ENCODE data around the gene RSRC1.

RSRC1 gene

DNA sequence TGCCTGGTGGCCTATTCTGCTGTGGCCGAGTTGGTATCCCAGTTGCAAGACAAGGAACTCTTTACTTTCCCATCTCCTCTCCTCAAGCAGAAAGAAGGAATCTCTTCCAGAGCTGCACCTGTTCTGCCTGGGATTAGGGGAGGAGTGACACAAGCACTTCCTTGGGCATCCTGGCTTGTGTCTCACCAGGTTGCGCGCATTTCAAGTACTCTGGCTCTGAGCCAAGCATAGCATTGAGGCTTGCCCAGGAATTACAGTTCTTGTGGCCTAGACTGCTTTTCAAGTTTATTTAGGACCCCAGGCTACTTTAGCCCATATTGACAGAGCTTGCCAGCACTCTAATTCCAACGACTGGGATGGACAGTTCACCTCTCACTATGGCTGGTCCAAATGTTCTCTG lies 150.5 kb downstream of the RSRC1 start:
- H3F3A ChIP-seq (ENCODE audit: control insufficient read depth, insufficient read depth), result no peaks in the 10 kb centered on the region
- H3K36me3 ChIP-seq (ENCODE audit: control insufficient read depth, low read length), result 0 out of 2 replicates have a peak, but pooled peaks cover 4% of the 10 kb centered on the region
- no peak overlapping the region for H3K4me2 ChIP-seq (ENCODE audit: low read length)
- no peaks in the 10 kb centered on the region for H4K20me1 ChIP-seq (ENCODE audit: control insufficient read depth, insufficient read depth, low read depth, low read length)
- no peaks in the 10 kb centered on the region for H3K4me1 ChIP-seq (ENCODE audit: control insufficient read depth, low read length)
- no peaks in the 10 kb centered on the region for H3K9me2 ChIP-seq (replicated peaks; ENCODE audit: control insufficient read depth, low read length)
- H3K4me3 ChIP-seq (ENCODE audit: low read length), result no peak overlapping the region
- no peak overlapping the region for H3K27ac ChIP-seq (ENCODE audit: low read depth, low read length)
- no peaks in the 10 kb centered on the region; the same call in 1 of the 2 replicates for H3K9me3 ChIP-seq (ENCODE audit: control insufficient read depth, insufficient read depth, low read length)
- TF ChIP-seq, protein P1, sequence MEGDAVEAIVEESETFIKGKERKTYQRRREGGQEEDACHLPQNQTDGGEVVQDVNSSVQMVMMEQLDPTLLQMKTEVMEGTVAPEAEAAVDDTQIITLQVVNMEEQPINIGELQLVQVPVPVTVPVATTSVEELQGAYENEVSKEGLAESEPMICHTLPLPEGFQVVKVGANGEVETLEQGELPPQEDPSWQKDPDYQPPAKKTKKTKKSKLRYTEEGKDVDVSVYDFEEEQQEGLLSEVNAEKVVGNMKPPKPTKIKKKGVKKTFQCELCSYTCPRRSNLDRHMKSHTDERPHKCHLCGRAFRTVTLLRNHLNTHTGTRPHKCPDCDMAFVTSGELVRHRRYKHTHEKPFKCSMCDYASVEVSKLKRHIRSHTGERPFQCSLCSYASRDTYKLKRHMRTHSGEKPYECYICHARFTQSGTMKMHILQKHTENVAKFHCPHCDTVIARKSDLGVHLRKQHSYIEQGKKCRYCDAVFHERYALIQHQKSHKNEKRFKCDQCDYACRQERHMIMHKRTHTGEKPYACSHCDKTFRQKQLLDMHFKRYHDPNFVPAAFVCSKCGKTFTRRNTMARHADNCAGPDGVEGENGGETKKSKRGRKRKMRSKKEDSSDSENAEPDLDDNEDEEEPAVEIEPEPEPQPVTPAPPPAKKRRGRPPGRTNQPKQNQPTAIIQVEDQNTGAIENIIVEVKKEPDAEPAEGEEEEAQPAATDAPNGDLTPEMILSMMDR (IDR thresholded peaks at IDR 0.05; ENCODE audit: low read depth, low read length, poor library complexity, severe bottlenecking), result no peak
- TF ChIP-seq EZH2phosphoT487 (IDR thresholded peaks at IDR 0.05; ENCODE audit: borderline replicate concordance, low read length), result no peak
- H3K79me2 ChIP-seq (ENCODE audit: control insufficient read depth, low read length), result peaks cover 19% of the 10 kb centered on the region
- H3K27me3 ChIP-seq (ENCODE audit: control insufficient read depth, low read length), result no peaks in the 10 kb centered on the region

DNA sequence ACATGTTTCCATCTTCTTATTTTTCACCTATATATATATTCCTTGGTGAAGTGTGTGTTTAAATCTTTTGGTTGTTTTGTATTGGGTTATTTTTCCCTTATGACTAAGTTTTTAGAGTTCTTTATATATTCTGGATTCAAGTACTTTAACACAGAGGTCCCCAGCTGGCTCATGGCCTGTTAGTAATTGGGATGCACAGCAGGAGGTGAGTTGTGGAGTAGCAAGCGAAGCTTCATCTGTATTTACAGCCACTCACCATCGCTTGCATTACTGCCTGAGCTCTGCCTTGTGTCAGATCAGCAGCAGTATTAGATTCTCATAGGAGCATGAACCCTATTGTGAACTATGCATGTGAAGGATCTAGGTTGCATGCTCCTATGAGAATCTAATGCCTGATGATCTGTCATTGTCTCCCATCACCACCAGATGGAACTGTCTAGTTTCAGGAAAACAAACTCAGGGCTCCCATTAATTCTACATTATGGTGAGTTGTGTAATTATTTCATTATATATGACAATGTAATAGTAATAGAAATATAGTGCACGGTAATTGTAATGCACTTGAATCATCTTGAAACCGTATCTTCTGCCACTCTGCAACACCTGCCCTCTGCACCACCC lies 151.6 kb downstream of the RSRC1 start:
- Histone ChIP-seq H3K9me3 (ENCODE audit: control insufficient read depth, insufficient read depth, low read length) (peaks cover under 1% of the 10 kb centered on the region; the same call in 1 of the 2 replicates), H3K9me2 (replicated peaks; ENCODE audit: control insufficient read depth, low read length) (no peaks in the 10 kb centered on the region), H3K27me3 (ENCODE audit: control insufficient read depth, low read length) (no peaks in the 10 kb centered on the region), H3K4me1 (ENCODE audit: control insufficient read depth, low read length) (no peaks in the 10 kb centered on the region), H3K4me2 (ENCODE audit: low read length) (no peak overlapping the region), H3K79me2 (ENCODE audit: control insufficient read depth, low read length) (peaks cover 19% of the 10 kb centered on the region), H4K20me1 (ENCODE audit: control insufficient read depth, insufficient read depth, low read depth, low read length) (no peaks in the 10 kb centered on the region), H3K4me3 (ENCODE audit: low read length) (no peak overlapping the region), H3K36me3 (ENCODE audit: control insufficient read depth, low read length) (0 out of 2 replicates have a peak, but pooled peaks cover 4% of the 10 kb centered on the region), H3K27ac (ENCODE audit: low read depth, low read length) (no peak overlapping the region), H3F3A (ENCODE audit: control insufficient read depth, insufficient read depth) (no peaks in the 10 kb centered on the region)
- TF ChIP-seq, protein P1 (IDR thresholded peaks at IDR 0.05; ENCODE audit: low read depth, low read length, poor library complexity, severe bottlenecking), result no peak
- no peak for TF ChIP-seq EZH2phosphoT487 (IDR thresholded peaks at IDR 0.05; ENCODE audit: borderline replicate concordance, low read length)

DNA sequence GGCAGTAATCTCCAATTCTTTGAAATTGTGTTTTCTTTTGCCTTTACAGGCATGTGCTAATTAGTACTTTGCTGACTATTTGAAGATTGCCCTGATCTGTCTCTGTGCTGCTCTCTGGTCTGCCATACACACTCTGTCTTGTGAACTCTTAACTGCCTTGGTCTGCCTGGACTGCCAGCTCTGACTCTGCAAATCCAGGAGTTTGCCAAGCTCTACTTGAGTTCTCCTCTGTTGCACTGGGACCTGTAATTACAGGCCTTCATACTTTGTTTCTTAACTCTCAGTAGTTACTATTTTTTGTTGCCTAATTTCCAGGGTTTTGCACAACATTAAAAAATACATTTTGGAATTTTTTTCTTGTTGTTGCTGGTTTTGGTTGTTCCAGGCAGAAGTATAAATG lies 155.0 kb downstream of the RSRC1 start:
- no peaks in the 10 kb centered on the region for H3F3A ChIP-seq (ENCODE audit: control insufficient read depth, insufficient read depth)
- H3K36me3 ChIP-seq (ENCODE audit: control insufficient read depth, low read length), result peaks cover 9% of the 10 kb centered on the region
- peaks cover 14% of the 10 kb centered on the region; the same call in 1 of the 2 replicates for H3K9me3 ChIP-seq (ENCODE audit: control insufficient read depth, insufficient read depth, low read length)
- H3K27ac ChIP-seq (ENCODE audit: low read depth, low read length), result no peak overlapping the region
- no peaks in the 10 kb centered on the region for H4K20me1 ChIP-seq (ENCODE audit: control insufficient read depth, insufficient read depth, low read depth, low read length)
- no peaks in the 10 kb centered on the region for H3K9me2 ChIP-seq (replicated peaks; ENCODE audit: control insufficient read depth, low read length)
- peaks cover 16% of the 10 kb centered on the region for H3K79me2 ChIP-seq (ENCODE audit: control insufficient read depth, low read length)
- H3K4me2 ChIP-seq (ENCODE audit: low read length), result no peak overlapping the region
- no peaks in the 10 kb centered on the region for H3K4me1 ChIP-seq (ENCODE audit: control insufficient read depth, low read length)
- TF ChIP-seq, protein P1 (IDR thresholded peaks at IDR 0.05; ENCODE audit: low read depth, low read length, poor library complexity, severe bottlenecking), result no peak
- no peak for TF ChIP-seq EZH2phosphoT487 (IDR thresholded peaks at IDR 0.05; ENCODE audit: borderline replicate concordance, low read length)
- no peaks in the 10 kb centered on the region for H3K27me3 ChIP-seq (ENCODE audit: control insufficient read depth, low read length)
- H3K4me3 ChIP-seq (ENCODE audit: low read length), result no peak overlapping the region

Data from DOHH2 (cell line).